OCI-LY3 (cell line): ENCODE measurements around the gene PJVK.
"Not testable (repeated sequence)": the region's sequence is repeated elsewhere in the genome, so short reads cannot be mapped to it uniquely, and the experiment has no call there.

Source experiments
- H2AFZ ChIP-seq: fragments of 200-600, 300-600 bp; shearing (Covaris generic); 2 replicates; pipeline ENCODE4 v1.6.0; 2014; ENCODE audit warnings: antibody characterized with exemption, low read depth, low read length
- H3K27ac ChIP-seq: fragments of 200-600, 300-600 bp; sonication (generic); 2 replicates; pipeline ENCODE4 v1.5.1; 2014; ENCODE audit warnings: mild to moderate bottlenecking, low read length, moderate library complexity, mixed read lengths
- H3K27me3 ChIP-seq: fragments of 200-600, 300-600 bp; sonication (generic); 2 replicates; pipeline ENCODE4 v1.6.1; 2014; ENCODE audit warnings: low read depth, low read length, mixed read lengths
- H3K36me3 ChIP-seq: fragments of 200-600, 300-600 bp; sonication (generic); replicated peaks from 2 replicates; pipeline ENCODE3; 2014; ENCODE audit warnings: low read depth, low read length, mixed read lengths
- H3K4me1 ChIP-seq: fragments of 300-600, 200-600 bp; sonication (generic); 2 replicates; pipeline ENCODE4 v1.6.1; 2014; ENCODE audit warnings: low read length, mixed read lengths
- H3K4me2 ChIP-seq: fragments of 200-600, 300-600 bp; sonication (generic); 2 replicates; pipeline ENCODE4 v1.6.1; 2014; ENCODE audit warnings: low read length, mixed read lengths
- H3K4me3 ChIP-seq: fragments of 300-600, 200-600 bp; sonication (generic); 2 replicates; pipeline ENCODE4 v1.5.1; 2014; ENCODE audit warnings: antibody characterized with exemption, mild to moderate bottlenecking, low read length, moderate library complexity
- H3K79me2 ChIP-seq: fragments of 300-600, 200-600 bp; shearing (Covaris generic); 2 replicates; pipeline ENCODE4 v1.6.1; 2014; ENCODE audit warnings: mild to moderate bottlenecking, low read length, mixed read lengths
- H3K9ac ChIP-seq: fragments of 300-600, 200-600 bp; shearing (Covaris generic); 2 replicates; pipeline ENCODE4 v1.6.0; 2014; ENCODE audit warnings: mild to moderate bottlenecking, low read length, moderate library complexity
- H3K9me3 ChIP-seq: fragments of 200-600, 300-600 bp; shearing (Covaris generic); 2 replicates; pipeline ENCODE4 v1.6.1; 2014; ENCODE audit warnings: low read length, mixed read lengths; ENCODE audit not compliant: insufficient read depth
- H4K20me1 ChIP-seq: fragments of 200-600, 300-600 bp; sonication (generic); 2 replicates; pipeline ENCODE4 v1.6.1; 2016; ENCODE audit warnings: low read length, mixed read lengths; ENCODE audit not compliant: insufficient read depth
- EZH2phosphoT487 ChIP-seq: fragments of 200-600 bp; shearing (Covaris generic); IDR thresholded peaks from 2 replicates; pipeline ENCODE4 v1.6.1; 2018; ENCODE audit warnings: antibody characterized with exemption, mixed run types, low read depth
- TF ChIP-seq, protein P1 (sequence below): fragments of 200-600, 300-600 bp; sonication (generic); IDR thresholded peaks from 2 replicates; pipeline ENCODE4 v1.5.1; 2014; ENCODE audit warnings: antibody characterized with exemption, low read length, low read depth

The PJVK gene

DNA sequence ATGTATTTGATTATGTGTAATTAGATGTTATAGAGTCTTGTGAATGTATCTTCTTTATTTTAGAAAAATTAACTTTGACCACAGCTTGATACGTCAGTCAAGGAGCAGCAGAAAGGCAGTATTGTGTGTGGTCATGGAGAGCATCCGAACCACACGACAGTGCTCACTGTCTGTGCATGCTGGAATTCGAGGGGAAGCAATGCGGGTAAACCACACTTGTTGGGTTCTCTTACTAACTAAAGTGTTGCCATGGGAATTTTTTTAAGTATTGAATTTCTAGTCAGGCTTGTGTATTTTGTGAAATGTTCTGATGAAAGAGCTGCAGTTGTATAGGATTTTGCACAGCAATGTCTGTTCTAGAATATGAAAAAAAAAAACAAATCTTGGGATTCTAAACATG lies 4.8 kb downstream of the PJVK start:
- no peaks in the 10 kb centered on the region; the same call in 1 of the 2 replicates for H3K79me2 ChIP-seq
- H3K9ac ChIP-seq, result no peak overlapping the region
- H3K27ac ChIP-seq, result no peak overlapping the region
- H4K20me1 ChIP-seq, result no peaks in the 10 kb centered on the region
- H3K4me3 ChIP-seq, result no peak overlapping the region
- H3K4me2 ChIP-seq, result no peak overlapping the region
- no peaks in the 10 kb centered on the region for H3K4me1 ChIP-seq
- no peaks in the 10 kb centered on the region for H3K27me3 ChIP-seq
- H2AFZ ChIP-seq, result no peak overlapping the region
- no peaks in the 10 kb centered on the region for H3K36me3 ChIP-seq
- no peaks in the 10 kb centered on the region for H3K9me3 ChIP-seq
- TF ChIP-seq, protein P1, sequence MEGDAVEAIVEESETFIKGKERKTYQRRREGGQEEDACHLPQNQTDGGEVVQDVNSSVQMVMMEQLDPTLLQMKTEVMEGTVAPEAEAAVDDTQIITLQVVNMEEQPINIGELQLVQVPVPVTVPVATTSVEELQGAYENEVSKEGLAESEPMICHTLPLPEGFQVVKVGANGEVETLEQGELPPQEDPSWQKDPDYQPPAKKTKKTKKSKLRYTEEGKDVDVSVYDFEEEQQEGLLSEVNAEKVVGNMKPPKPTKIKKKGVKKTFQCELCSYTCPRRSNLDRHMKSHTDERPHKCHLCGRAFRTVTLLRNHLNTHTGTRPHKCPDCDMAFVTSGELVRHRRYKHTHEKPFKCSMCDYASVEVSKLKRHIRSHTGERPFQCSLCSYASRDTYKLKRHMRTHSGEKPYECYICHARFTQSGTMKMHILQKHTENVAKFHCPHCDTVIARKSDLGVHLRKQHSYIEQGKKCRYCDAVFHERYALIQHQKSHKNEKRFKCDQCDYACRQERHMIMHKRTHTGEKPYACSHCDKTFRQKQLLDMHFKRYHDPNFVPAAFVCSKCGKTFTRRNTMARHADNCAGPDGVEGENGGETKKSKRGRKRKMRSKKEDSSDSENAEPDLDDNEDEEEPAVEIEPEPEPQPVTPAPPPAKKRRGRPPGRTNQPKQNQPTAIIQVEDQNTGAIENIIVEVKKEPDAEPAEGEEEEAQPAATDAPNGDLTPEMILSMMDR, result no peak
- TF ChIP-seq EZH2phosphoT487, result no peak

DNA sequence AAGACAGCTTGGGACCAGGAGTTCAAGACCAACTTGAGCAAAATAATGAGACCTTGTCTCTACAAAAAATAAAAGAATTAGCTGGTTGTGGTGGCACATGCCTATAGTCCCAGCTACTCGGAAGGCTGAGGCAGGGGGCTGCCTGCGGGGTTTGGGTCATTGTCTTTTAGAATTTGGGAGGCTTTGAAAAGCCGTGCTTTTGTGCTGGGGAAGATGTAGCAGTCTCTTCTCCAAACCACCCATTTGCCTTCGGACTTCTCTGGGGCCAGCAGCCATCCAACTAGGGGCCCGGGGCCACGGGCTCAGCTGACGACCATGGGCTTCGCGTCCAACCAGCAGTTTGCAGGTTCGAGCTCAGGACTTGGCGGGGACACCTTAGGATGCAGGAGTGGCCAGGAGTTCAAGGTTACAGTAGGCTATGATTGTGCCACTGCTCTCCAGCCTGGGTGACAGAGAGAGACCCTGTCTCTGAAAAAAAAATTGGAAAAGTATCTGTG lies 6.3 kb downstream of the PJVK start:
- no peak overlapping the region for H2AFZ ChIP-seq

GRCh38 chr2:178469219-178469849 lies 18.2 kb downstream of the PJVK start:
- Histone ChIP-seq H3K36me3 (peaks cover 8% of the 10 kb centered on the region), H3K4me2 (no peak overlapping the region), H3K27me3 (no peaks in the 10 kb centered on the region), H4K20me1 (no peaks in the 10 kb centered on the region), H3K79me2 (no peaks in the 10 kb centered on the region), H3K9me3 (no peaks in the 10 kb centered on the region), H3K9ac (no peak overlapping the region), H3K4me3 (no peak overlapping the region), H3K4me1 (no peaks in the 10 kb centered on the region), H2AFZ (no peak overlapping the region), H3K27ac (no peak overlapping the region)
- no peak for TF ChIP-seq EZH2phosphoT487
- TF ChIP-seq, protein P1, result no peak

More for the DNA sequence above, 6.3 kb downstream of the PJVK start:
- Histone ChIP-seq H3K9me3 (no peaks in the 10 kb centered on the region), H3K27ac (no peak overlapping the region), H3K4me2 (no peak overlapping the region), H3K36me3 (no peaks in the 10 kb centered on the region), H3K4me3 (no peak overlapping the region), H3K9ac (no peak overlapping the region), H3K4me1 (no peaks in the 10 kb centered on the region), H3K79me2 (no peaks in the 10 kb centered on the region), H4K20me1 (no peaks in the 10 kb centered on the region), H3K27me3 (no peaks in the 10 kb centered on the region)
- TF ChIP-seq, protein P1, result no peak
- no peak for TF ChIP-seq EZH2phosphoT487

GRCh38 chr2:178471313-178471712 lies 20.1 kb downstream of the PJVK start:
- H3K9ac ChIP-seq, H3K79me2 ChIP-seq, H4K20me1 ChIP-seq, H3K36me3 ChIP-seq, H3K27ac ChIP-seq, H3K4me1 ChIP-seq, H2AFZ ChIP-seq, H3K4me3 ChIP-seq, H3K4me2 ChIP-seq, H3K27me3 ChIP-seq, H3K9me3 ChIP-seq: not testable (repeated sequence)
